Naive thymus-derived CD4-positive, alpha-beta T cell (primary cell): ENCODE measurements around the gene PLVAP. TPM values are rescaled to one million over a fixed set of nuclear protein-coding genes. Genes with fewer than 3 reads are reported as not detected.

Experiments used
- polyA plus RNA-seq, 2 donors: library from polyadenylated mRNA; unstranded; fragments of 300-500 nt; fragmentation: Illumina TruSeq; gene quantifications; one replicate each; pipeline ENCODE4 v1.2.3, GENCODE V29; 2021
- total RNA-seq, 6 experiments: library from RNA in 5 of 6; stranded (reverse) in 5 of 6; gene quantifications; 1 replicate in 5 of 6; 2 replicates in 1 of 6; pipeline ENCODE4 v1.2.3 and lab custom pipeline; 2021 to 2026

Gene PLVAP
- total and polyA plus RNA-seq, 7 experiments from 2014 or later = 0.24 to 0.43 (median 0.42) TPM; not detected in 4

Other genes with a start within 250 kb of the PLVAP start
- 10 to 100 TPM; 24.7 to 51.1 (median 30.5) TPM for gene USE1, start 162.0 kb downstream of the PLVAP start, total RNA-seq
- gene USE1, start 162.0 kb downstream of the PLVAP start, polyA plus RNA-seq = 10 to 100 TPM; 63.1 to 68.3 TPM
- gene OCEL1, start 151.1 kb downstream of the PLVAP start, total RNA-seq = 10 to 100 TPM; 21.8 to 32.8 (median 29.8) TPM
- 10 to 100 TPM; 37.7 to 41.1 TPM for gene OCEL1, start 151.1 kb downstream of the PLVAP start, polyA plus RNA-seq
- 1 to 10 TPM; 2.2 to 7.8 (median 7.0) TPM for gene NR2F6, start 131.4 kb downstream of the PLVAP start, total RNA-seq
- gene NR2F6, start 131.4 kb downstream of the PLVAP start, polyA plus RNA-seq = 1 to 10 TPM; 1.4 to 1.8 TPM
- gene USHBP1, start 112.6 kb downstream of the PLVAP start, total RNA-seq = 1 to 10 TPM in 1 of 5 experiments, under 1 TPM in 4; 0.22 to 1.2 (median 0.36) TPM
- gene USHBP1, start 112.6 kb downstream of the PLVAP start, polyA plus RNA-seq = under 1 TPM in 1 of 2 donors, not detected in 1; 0.61 TPM
- gene BABAM1, start 109.9 kb downstream of the PLVAP start, total RNA-seq = 100 to 1,000 TPM in 2 of 5 experiments, 10 to 100 TPM in 3; 72.4 to 111 (median 95.6) TPM
- 100 to 1,000 TPM in 1 of 2 donors, 10 to 100 TPM in 1; 94.9 to 110 TPM for gene BABAM1, start 109.9 kb downstream of the PLVAP start, polyA plus RNA-seq
- 1 to 10 TPM; 2.3 to 5.5 (median 3.4) TPM for gene ANKLE1, start 95.4 kb downstream of the PLVAP start, total RNA-seq
- under 1 TPM in 1 of 2 donors, not detected in 1; 0.29 TPM for gene ANKLE1, start 95.4 kb downstream of the PLVAP start, polyA plus RNA-seq
- 10 to 100 TPM in 2 of 5 experiments, 1 to 10 TPM in 3; 7.0 to 12.3 (median 9.5) TPM for gene ABHD8, start 73.9 kb downstream of the PLVAP start, total RNA-seq
- gene ABHD8, start 73.9 kb downstream of the PLVAP start, polyA plus RNA-seq = 10 to 100 TPM in 1 of 2 donors, 1 to 10 TPM in 1; 7.5 to 12.4 TPM
- 10 to 100 TPM; 37.0 to 76.0 (median 73.3) TPM for gene MRPL34, start 71.5 kb downstream of the PLVAP start, total RNA-seq
- 100 to 1,000 TPM; 203 to 217 TPM for gene MRPL34, start 71.5 kb downstream of the PLVAP start, polyA plus RNA-seq
- gene DDA1, start 67.8 kb downstream of the PLVAP start, total RNA-seq = 10 to 100 TPM; 31.6 to 41.9 (median 39.5) TPM
- 10 to 100 TPM; 19.7 to 30.9 TPM for gene DDA1, start 67.8 kb downstream of the PLVAP start, polyA plus RNA-seq
- 10 to 100 TPM; 12.9 to 22.3 (median 16.9) TPM for gene ANO8, start 42.5 kb downstream of the PLVAP start, total RNA-seq
- gene ANO8, start 42.5 kb downstream of the PLVAP start, polyA plus RNA-seq = under 1 TPM; 0.26 to 0.30 TPM
- 10 to 100 TPM; 29.6 to 59.8 (median 40.4) TPM for gene GTPBP3, start 39.8 kb downstream of the PLVAP start, total RNA-seq
- 10 to 100 TPM in 1 of 2 donors, 1 to 10 TPM in 1; 5.1 to 15.9 TPM for gene GTPBP3, start 39.8 kb downstream of the PLVAP start, polyA plus RNA-seq
- gene CCDC194, start 16.9 kb upstream of the PLVAP start, total RNA-seq = 1 to 10 TPM in 4 of 5 experiments, under 1 TPM in 1; 0.47 to 4.8 (median 2.3) TPM
- gene CCDC194, start 16.9 kb upstream of the PLVAP start, polyA plus RNA-seq = not detected
- gene BST2, start 28.3 kb upstream of the PLVAP start, total RNA-seq = 100 to 1,000 TPM in 1 of 5 experiments, 10 to 100 TPM in 4; 29.9 to 221 (median 57.1) TPM
- gene BST2, start 28.3 kb upstream of the PLVAP start, polyA plus RNA-seq = 100 to 1,000 TPM; 105 to 115 TPM
- 10 to 100 TPM; 19.5 to 45.1 (median 33.3) TPM for gene MVB12A, start 42.7 kb upstream of the PLVAP start, total RNA-seq
- 10 to 100 TPM; 26.8 to 31.3 TPM for gene MVB12A, start 42.7 kb upstream of the PLVAP start, polyA plus RNA-seq
- not detected for gene TMEM221, start 71.3 kb upstream of the PLVAP start, total RNA-seq
- gene TMEM221, start 71.3 kb upstream of the PLVAP start, polyA plus RNA-seq = not detected
- not detected for gene NXNL1, start 83.6 kb upstream of the PLVAP start, total RNA-seq
- gene NXNL1, start 83.6 kb upstream of the PLVAP start, polyA plus RNA-seq = not detected
- 10 to 100 TPM in 4 of 5 experiments, 1 to 10 TPM in 1; 3.1 to 15.1 (median 11.0) TPM for gene SLC27A1, start 93.2 kb upstream of the PLVAP start, total RNA-seq
- gene SLC27A1, start 93.2 kb upstream of the PLVAP start, polyA plus RNA-seq = 1 to 10 TPM; 5.0 to 8.2 TPM
- gene PGLS, start 134.3 kb upstream of the PLVAP start, total RNA-seq = 10 to 100 TPM; 53.3 to 83.3 (median 74.1) TPM
- 10 to 100 TPM; 67.0 to 77.1 TPM for gene PGLS, start 134.3 kb upstream of the PLVAP start, polyA plus RNA-seq
- gene COLGALT1, start 178.3 kb upstream of the PLVAP start, total RNA-seq = 10 to 100 TPM; 50.1 to 70.6 (median 61.3) TPM
- gene COLGALT1, start 178.3 kb upstream of the PLVAP start, polyA plus RNA-seq = 10 to 100 TPM; 13.2 to 23.8 TPM